Stomach (tissue), 9 donors: ENCODE measurements around the gene TMEM62. TPM values are rescaled to one million over a fixed set of nuclear protein-coding genes. Genes with fewer than 3 reads are reported as not detected.

Experiments
- DNase-seq, 2 donors: peaks; one replicate each; pipeline versions ENCODE4 v3.0.0 to v3.0.0-alpha.2; 2013 to 2019
- H3K27ac ChIP-seq, 5 donors: fragments of 200-600 bp in 4 of 5; sonication (generic) in 4 of 5; one replicate each; pipeline ENCODE4 v1.5.1; 2013 to 2019; ENCODE audit warnings: mild to moderate bottlenecking in 1 of 5, moderate library complexity in 1 of 5
- H3K27me3 ChIP-seq, 3 donors: fragments of 200-600 bp; sonication (generic); one replicate each; pipeline ENCODE4 v1.5.1; 2017 to 2019; ENCODE audit warnings: mixed run types in 1 of 3
- H3K36me3 ChIP-seq, 4 donors: fragments of 200-600 bp; sonication (generic); 1 replicate in 3 of 4; 2 replicates in 1 of 4; pipeline ENCODE4 v1.5.1; 2016 to 2019
- H3K4me1 ChIP-seq, 4 donors: fragments of 200-600 bp; sonication (generic); one replicate each; pipeline ENCODE4 v1.5.1; 2016 to 2019
- H3K4me3 ChIP-seq, 4 donors: fragments of 200-600 bp; sonication (generic) in 3 of 4; one replicate each; pipeline ENCODE4 v1.5.1; 2016 to 2019; ENCODE audit warnings: mild to moderate bottlenecking in 1 of 4
- H3K9me3 ChIP-seq, 4 donors: fragments of 200-600 bp; sonication (generic); one replicate each; pipeline ENCODE4 v1.5.1; 2016 to 2019
- EP300 ChIP-seq: sonication (generic); formaldehyde crosslinking; IDR thresholded peaks from one replicate; pipeline ENCODE4 v1.6.1; 2017; ENCODE audit warnings: antibody characterized with exemption
- POLR2A ChIP-seq, 4 donors: fragments of 450-650 bp; IDR thresholded peaks; one replicate each; pipeline ENCODE4 v1.6.1; 2016; ENCODE audit warnings: antibody characterized with exemption in 4 of 4, control low read depth in 2 of 4, mild to moderate bottlenecking in 1 of 4, moderate library complexity in 1 of 4
- POLR2AphosphoS5 ChIP-seq, 3 donors: sonication (generic); formaldehyde crosslinking; IDR thresholded peaks; one replicate each; pipeline ENCODE4 v1.6.1; 2016; ENCODE audit warnings: antibody characterized with exemption in 3 of 3
- WGBS, 5 donors: extraction: QIAGEN DNeasy Blood & Tissue Kit in 3 of 5; methylation state at CpG; one replicate each; pipeline versions ENCODE4 v1.1.5 to v1.1.7; 2013 to 2018; 5-methylcytosine and 5-hydroxymethylcytosine counted together
- intact Hi-C: fragments of 100-400 bp; cut with DNase I; formaldehyde crosslinking; loops from one replicate; pipeline ENCODE4 v1.15.1; 2023; ENCODE audit warnings: low total_unique reads
- polyA plus RNA-seq, 3 donors: library from polyadenylated mRNA; stranded (reverse); fragments of 200-250 nt; gene quantifications; one replicate each; pipeline ENCODE4 v1.2.3, GENCODE V29; 2013
- total RNA-seq, 5 donors: library from RNA; depleted of rRNA; stranded (reverse); fragments of >200 nt; gene quantifications; one replicate each; pipeline versions ENCODE4 v1.1.0 to v1.2.3, GENCODE V29; 2014 to 2016
- TF ChIP-seq, protein P1 (sequence below), 7 experiments: fragments of 450-650 bp in 4 of 7; fragments of 200-600 bp in 3 of 7; sonication (generic) in 3 of 7; IDR thresholded peaks; one replicate each; pipeline ENCODE4 v1.5.1; 2016 to 2019; ENCODE audit warnings: antibody characterized with exemption in 7 of 7, control low read depth in 2 of 7, mild to moderate bottlenecking in 1 of 7
- donor health status: healthy with polysubstance abuse.
- donor health status: Bipolar disorder and iron deficiency.
- donor health status: healthy.

The TMEM62 gene
- total and polyA plus RNA-seq, 8 donors, result 5.5 to 92.0 (median 33.7) TPM

DNA sequence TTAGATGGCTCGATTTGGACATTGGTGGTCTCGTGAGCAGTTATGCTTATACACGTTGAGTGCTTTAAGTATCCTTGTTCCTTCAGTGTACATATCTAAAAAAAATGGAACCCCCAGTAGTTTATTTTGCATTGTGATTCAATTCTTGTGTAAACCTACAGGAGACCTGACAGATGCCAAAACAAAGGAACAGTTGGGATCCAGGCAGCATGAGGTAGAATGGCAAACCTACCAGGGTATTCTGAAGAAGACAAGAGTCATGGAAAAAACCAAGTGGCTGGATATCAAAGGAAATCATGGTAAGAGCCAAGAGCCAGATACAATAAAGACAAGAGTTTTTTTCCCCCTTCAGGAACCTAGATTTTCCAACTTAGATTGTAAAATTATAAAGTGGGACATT is 2.0 kb downstream of the TMEM62 start:
- peaks cover 0 to 28% (median 19%) of the 10 kb centered on the region in 4 donors for H3K4me1 ChIP-seq
- WGBS, 5 donors, result 63 to 90% (median 73%) methylated on average over 3 of the region's 3 CpGs
- DNase-seq, result no peak
- H3K27me3 ChIP-seq, result no peaks in the 10 kb centered on the region
- H3K9me3 ChIP-seq, result no peaks in the 10 kb centered on the region
- no peak overlapping the region for H3K27ac ChIP-seq
- intact Hi-C loops, result no loop called here
- no peak for TF ChIP-seq POLR2A (IDR thresholded peaks at IDR 0.05)
- TF ChIP-seq, protein P1, sequence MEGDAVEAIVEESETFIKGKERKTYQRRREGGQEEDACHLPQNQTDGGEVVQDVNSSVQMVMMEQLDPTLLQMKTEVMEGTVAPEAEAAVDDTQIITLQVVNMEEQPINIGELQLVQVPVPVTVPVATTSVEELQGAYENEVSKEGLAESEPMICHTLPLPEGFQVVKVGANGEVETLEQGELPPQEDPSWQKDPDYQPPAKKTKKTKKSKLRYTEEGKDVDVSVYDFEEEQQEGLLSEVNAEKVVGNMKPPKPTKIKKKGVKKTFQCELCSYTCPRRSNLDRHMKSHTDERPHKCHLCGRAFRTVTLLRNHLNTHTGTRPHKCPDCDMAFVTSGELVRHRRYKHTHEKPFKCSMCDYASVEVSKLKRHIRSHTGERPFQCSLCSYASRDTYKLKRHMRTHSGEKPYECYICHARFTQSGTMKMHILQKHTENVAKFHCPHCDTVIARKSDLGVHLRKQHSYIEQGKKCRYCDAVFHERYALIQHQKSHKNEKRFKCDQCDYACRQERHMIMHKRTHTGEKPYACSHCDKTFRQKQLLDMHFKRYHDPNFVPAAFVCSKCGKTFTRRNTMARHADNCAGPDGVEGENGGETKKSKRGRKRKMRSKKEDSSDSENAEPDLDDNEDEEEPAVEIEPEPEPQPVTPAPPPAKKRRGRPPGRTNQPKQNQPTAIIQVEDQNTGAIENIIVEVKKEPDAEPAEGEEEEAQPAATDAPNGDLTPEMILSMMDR (IDR thresholded peaks at IDR 0.05), result no peak
- TF ChIP-seq POLR2AphosphoS5 (IDR thresholded peaks at IDR 0.05), result no peak
- TF ChIP-seq EP300, result no peak
- peaks cover 29 to 51% (median 45%) of the 10 kb centered on the region in 4 donors for H3K36me3 ChIP-seq
- no peak overlapping the region for H3K4me3 ChIP-seq

DNA sequence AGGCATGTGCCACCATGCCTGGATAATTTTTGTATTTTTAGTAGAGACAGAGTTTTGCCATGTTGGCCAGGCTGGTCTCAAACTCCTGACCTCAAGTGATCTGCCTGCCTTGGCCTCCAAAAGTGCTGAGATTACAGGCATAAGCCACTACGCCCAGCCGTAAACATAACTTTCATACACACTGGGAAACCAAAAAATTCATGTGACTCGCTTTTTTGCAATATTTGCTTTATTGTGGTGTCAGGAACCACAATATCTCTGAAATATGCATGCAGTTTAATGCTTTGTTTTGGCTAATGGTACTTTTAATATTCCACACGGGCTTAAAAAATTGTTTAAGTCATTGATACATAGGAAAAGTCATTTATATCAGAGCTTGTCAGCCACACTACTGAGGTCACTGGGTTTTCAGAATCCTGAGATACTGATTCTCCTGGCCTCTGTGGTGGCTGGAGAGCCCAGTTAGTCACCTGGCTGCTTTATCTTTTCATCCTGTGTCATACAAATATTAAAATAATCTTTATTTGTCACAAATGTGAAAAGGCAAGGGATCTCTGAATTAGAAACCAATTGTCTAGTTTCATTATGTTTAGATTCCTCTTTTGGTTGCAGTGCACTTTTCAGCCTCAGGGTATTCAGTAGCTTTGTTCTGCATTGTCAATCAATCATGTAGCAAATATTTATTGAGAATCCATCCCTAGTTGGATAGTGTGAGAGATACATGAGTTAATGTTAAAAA is 10.0 kb downstream of the TMEM62 start:
- H3K27me3 ChIP-seq, result no peaks in the 10 kb centered on the region
- TF ChIP-seq, protein P1 (IDR thresholded peaks at IDR 0.05), result no peak
- no peak for TF ChIP-seq POLR2AphosphoS5 (IDR thresholded peaks at IDR 0.05)
- no peak for TF ChIP-seq POLR2A (IDR thresholded peaks at IDR 0.05)
- no peak for TF ChIP-seq EP300
- WGBS, 5 donors, result 78 to 87% (median 86%) methylated on average over 4 of the region's 4 CpGs
- no peak overlapping the region for H3K27ac ChIP-seq
- H3K36me3 ChIP-seq, result peaks cover 25 to 79% (median 66%) of the 10 kb centered on the region in 4 donors
- DNase-seq, result no peak
- no peak overlapping the region for H3K4me3 ChIP-seq
- intact Hi-C loops, result no loop called here
- H3K9me3 ChIP-seq, result no peaks in the 10 kb centered on the region
- peaks cover 0 to 4% (median 0%) of the 10 kb centered on the region in 4 donors for H3K4me1 ChIP-seq

DNA sequence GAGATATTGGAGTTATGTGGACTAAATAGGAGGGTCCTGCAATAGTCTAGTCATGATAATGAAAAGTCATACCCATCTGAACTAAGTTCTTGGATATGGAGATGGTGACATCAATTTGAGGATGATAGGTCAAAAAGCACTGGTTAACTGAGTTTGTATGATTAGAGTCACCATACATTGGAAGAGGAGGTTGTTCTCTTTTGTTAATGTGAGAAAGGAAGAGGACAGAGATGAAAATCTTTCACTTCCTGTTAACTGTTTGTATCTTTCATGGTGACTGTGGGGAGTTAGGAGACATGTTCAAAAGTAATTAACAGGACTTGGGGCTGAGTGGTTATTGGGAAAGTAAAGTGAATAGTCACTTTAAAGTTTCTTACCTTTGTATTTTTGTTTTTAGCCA is 11.1 kb downstream of the TMEM62 start:
- TF ChIP-seq EP300, result no peak
- no peak for TF ChIP-seq POLR2AphosphoS5 (IDR thresholded peaks at IDR 0.05)
- TF ChIP-seq, protein P1 (IDR thresholded peaks at IDR 0.05), result no peak
- DNase-seq, result no peak
- Histone ChIP-seq H3K27me3 (no peaks in the 10 kb centered on the region), H3K36me3 (peaks cover 20 to 79% (median 66%) of the 10 kb centered on the region in 4 donors), H3K27ac (no peak overlapping the region), H3K9me3 (no peaks in the 10 kb centered on the region), H3K4me1 (peaks cover 0 to 4% (median 0%) of the 10 kb centered on the region in 4 donors), H3K4me3 (no peak overlapping the region)
- intact Hi-C loops, result no loop called here

DNA sequence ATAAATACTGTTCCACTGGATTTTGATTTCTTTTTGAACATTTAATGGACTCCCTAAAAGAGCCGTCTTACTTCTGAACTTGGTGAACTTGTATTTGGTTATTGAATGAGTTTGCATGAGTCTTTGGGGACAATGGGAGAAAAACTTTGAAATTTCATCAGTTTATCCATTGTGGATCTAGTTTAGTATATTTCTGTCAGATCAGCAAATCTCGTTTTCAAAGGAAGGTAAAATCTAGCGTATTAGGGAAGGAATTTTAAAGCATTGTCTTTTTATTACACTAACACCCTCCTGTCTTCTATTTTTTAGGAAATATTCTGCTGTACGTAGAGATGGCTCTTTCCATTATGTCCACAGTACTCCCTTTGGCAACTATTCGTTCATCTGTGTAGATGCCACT is 12.8 kb downstream of the TMEM62 start:
- DNase-seq, result no peak
- H3K27ac ChIP-seq, result no peak overlapping the region
- intact Hi-C loops, result no loop called here
- 79 to 87% (median 83%) methylated on average over 5 of the region's 5 CpGs for whole genome bisulfite sequencing, 5 donors
- H3K4me3 ChIP-seq, result no peak overlapping the region
- no peaks in the 10 kb centered on the region for H3K9me3 ChIP-seq
- no peaks in the 10 kb centered on the region for H3K27me3 ChIP-seq
- H3K4me1 ChIP-seq, result peaks cover 0 to 4% (median 0%) of the 10 kb centered on the region in 4 donors
- TF ChIP-seq POLR2AphosphoS5 (IDR thresholded peaks at IDR 0.05), result no peak
- TF ChIP-seq, protein P1 (IDR thresholded peaks at IDR 0.05), result no peak
- no peak for TF ChIP-seq POLR2A (IDR thresholded peaks at IDR 0.05)
- TF ChIP-seq EP300, result no peak
- H3K36me3 ChIP-seq, result peaks cover 17 to 79% (median 66%) of the 10 kb centered on the region in 4 donors
